K562 (cell line): ENCODE results near the gene AKAP3. TPM values are rescaled to one million over a fixed set of nuclear protein-coding genes. Genes with fewer than 3 reads are reported as not detected.

ENCODE experiments used
- ATAC-seq: fragments of 200-7000 bp; cut with Tn5 transposase; 3 replicates; pipeline ENCODE4 v1.9.1; 2020; ENCODE audit warnings: moderate library complexity
- BruUV-seq: library from RNA; stranded (reverse); fragments of 400-500 nt; replicated peaks from 2 replicates; lab custom pipeline; 2021; lab: Mats Ljungman, UMichigan
- CTCF ChIA-PET: fragments of 300-600 bp; formaldehyde crosslinking; extraction: SDS; loops from one replicate; lab custom pipeline; 2021; ENCODE audit warnings: low intra/inter-chr PET ratio; lab: Yijun Ruan, JAX
- POLR2A ChIA-PET: fragments of 300-600, 350-650 bp; sonication (Branson Sonifier 250); formaldehyde crosslinking; extraction: SDS; loops from one replicate; lab custom pipeline; 2021; ENCODE audit warnings: antibody characterized with exemption, inconsistent platforms; lab: Yijun Ruan, JAX
- DNase-seq, 4 experiments: peaks; one replicate each; pipeline versions ENCODE4 v3.0.0 to v3.0.0-alpha.2; 2011 to 2018; ENCODE audit warnings: low spot score in 3 of 4, mixed read lengths in 3 of 4; ENCODE audit errors: extremely low read depth in 1 of 4
- FAIRE-seq: peaks from 2 replicates; lab custom pipeline; 2011; peaks lifted over from hg19 to GRCh38; lab: Jason Lieb, UNC
- H2AFZ ChIP-seq: 2 replicates; pipeline ENCODE4 v1.6.0; 2011; ENCODE audit warnings: low read depth, low read length, control low read depth, inconsistent platforms
- H3K27ac ChIP-seq: fragments of 200-600 bp; 3 replicates; pipeline ENCODE4 v1.8.0; 2011; ENCODE audit warnings: low read depth, mild to moderate bottlenecking, control low read depth, inconsistent platforms, low read length, moderate library complexity, mixed read lengths; ENCODE audit errors: extremely low read depth
- H3K27me3 ChIP-seq, 2 experiments: fragments of 300-600 bp in 1 of 2; 2 replicates in 1 of 2; 3 replicates in 1 of 2; pipeline versions ENCODE4 v1.6.0 to v1.8.0; 2011; ENCODE audit warnings: inconsistent platforms in 2 of 2, low read length in 2 of 2, mild to moderate bottlenecking in 1 of 2, mixed read lengths in 1 of 2, moderate library complexity in 1 of 2; ENCODE audit not compliant: control insufficient read depth in 2 of 2, insufficient read depth in 2 of 2
- H3K36me3 ChIP-seq: fragments of 300-600 bp; 3 replicates; pipeline ENCODE4 v1.8.0; 2011; ENCODE audit warnings: mild to moderate bottlenecking, low read length, inconsistent platforms; ENCODE audit not compliant: control insufficient read depth, insufficient read depth
- H3K4me1 ChIP-seq, 2 experiments: fragments of 200-600 bp in 1 of 2; replicated peaks in 1 of 2; 2 replicates in 1 of 2; 3 replicates in 1 of 2; pipeline versions ENCODE4 v1.5.1 to v1.8.0; 2011; ENCODE audit warnings: inconsistent platforms in 2 of 2, low read length in 2 of 2, mild to moderate bottlenecking in 1 of 2, mixed read lengths in 1 of 2, moderate library complexity in 1 of 2; ENCODE audit not compliant: control insufficient read depth in 2 of 2, insufficient read depth in 2 of 2
- H3K4me2 ChIP-seq: 2 replicates; pipeline ENCODE4 v1.6.1; 2011; ENCODE audit warnings: low read length, control low read depth, inconsistent platforms, mixed read lengths; ENCODE audit not compliant: insufficient read depth
- H3K4me3 ChIP-seq: fragments of 200-600 bp; sonication (generic), shearing (Covaris generic); 2 replicates; pipeline ENCODE4 v1.5.1; 2016; ENCODE audit warnings: control low read depth, inconsistent platforms
- H3K79me2 ChIP-seq: fragments of 200-600 bp; 3 replicates; pipeline ENCODE4 v1.8.0; 2011; ENCODE audit warnings: low read length, inconsistent platforms; ENCODE audit not compliant: control insufficient read depth, insufficient read depth
- H3K9ac ChIP-seq, 2 experiments: 2 replicates each; pipeline versions ENCODE4 v1.6.0 to v1.6.1; 2011; ENCODE audit warnings: low read depth in 2 of 2, low read length in 2 of 2, control low read depth in 1 of 2, inconsistent platforms in 1 of 2, mild to moderate bottlenecking in 1 of 2, mixed read lengths in 1 of 2; ENCODE audit not compliant: insufficient read depth in 1 of 2
- H3K9me1 ChIP-seq: one replicate; pipeline ENCODE4 v1.6.0; 2011; ENCODE audit warnings: inconsistent platforms, mild to moderate bottlenecking, low read length, moderate library complexity; ENCODE audit not compliant: control insufficient read depth, insufficient read depth
- H3K9me3 ChIP-seq: replicated peaks from 2 replicates; pipeline ENCODE4 v1.5.1; 2011; ENCODE audit warnings: low read depth, low read length, inconsistent platforms; ENCODE audit not compliant: control insufficient read depth, insufficient read depth
- H4K20me1 ChIP-seq: replicated peaks from 2 replicates; pipeline ENCODE4 v1.6.1; 2011; ENCODE audit warnings: low read length, inconsistent platforms, mixed read lengths; ENCODE audit not compliant: control insufficient read depth, insufficient read depth
- ARID4B ChIP-seq: sonication (generic); formaldehyde crosslinking; IDR thresholded peaks from 2 replicates; pipeline ENCODE4 v1.8.0; 2022; ENCODE audit warnings: mild to moderate bottlenecking, missing genetic modification reagents
- CEBPG ChIP-seq, 3 experiments: fragments of 200-800 bp in 1 of 3; sonication (Bioruptor generic) in 1 of 3; sonication (generic) in 1 of 3; formaldehyde crosslinking in 1 of 3; IDR thresholded peaks in 2 of 3; conservative IDR thresholded peaks in 1 of 3; 2 replicates each; pipeline versions ENCODE4 v1.6.1 to v1.8.0; 2016 to 2022; ENCODE audit warnings: missing compliant biosample characterization in 2 of 3, missing genetic modification characterization in 2 of 3, mild to moderate bottlenecking in 1 of 3, missing genetic modification reagents in 1 of 3
- CREB3 ChIP-seq: fragments of 450-650 bp; conservative IDR thresholded peaks from 2 replicates; pipeline ENCODE4 v1.6.1; 2016; ENCODE audit warnings: missing genetic modification characterization, low read depth, mild to moderate bottlenecking, missing compliant biosample characterization, moderate library complexity
- HINFP ChIP-seq: fragments of 450-650 bp; conservative IDR thresholded peaks from 2 replicates; pipeline ENCODE4 v1.6.1; 2016; ENCODE audit warnings: missing genetic modification characterization, low read depth, mild to moderate bottlenecking, control low read depth, missing compliant biosample characterization
- MBD1 ChIP-seq: fragments of 250-450 bp; sonication (Bioruptor Pico); IDR thresholded peaks from 2 replicates; pipeline ENCODE4 v1.8.0; 2022; ENCODE audit warnings: inconsistent platforms
- SETDB1 ChIP-seq: IDR thresholded peaks from one replicate; pipeline ENCODE4 v1.6.1; 2012; ENCODE audit warnings: low read length, control low read depth, inconsistent platforms
- ZNF23 ChIP-seq: fragments of 250-450 bp; sonication (Bioruptor Pico); IDR thresholded peaks from 2 replicates; pipeline ENCODE4 v1.4.0; 2020; ENCODE audit warnings: mild to moderate bottlenecking
- ZNF696 ChIP-seq: fragments of 250-450 bp; sonication (Bioruptor Pico); conservative IDR thresholded peaks from 2 replicates; pipeline ENCODE4 v1.4.0; 2020; ENCODE audit warnings: mild to moderate bottlenecking, moderate library complexity
- WGBS: fragments of 100-300 bp; shearing (Covaris generic); methylation state at CpG from one replicate; pipeline ENCODE4 v1.1.6; 2016; ENCODE audit warnings: low coverage, mixed read lengths; ENCODE audit not compliant: insufficient coverage; ENCODE audit errors: missing lambda C conversion rate; 5-methylcytosine and 5-hydroxymethylcytosine counted together
- in situ Hi-C: fragments of 300-500 bp; cut with MboI; formaldehyde crosslinking; loops from 4 replicates; pipeline ENCODE4 v1.15.0; 2018; ENCODE audit warnings: inconsistent platforms, mixed read lengths
- intact Hi-C: fragments of 100-400 bp; cut with micrococcal nuclease; formaldehyde crosslinking; loops from 2 replicates; pipeline ENCODE4 v1.14.2; 2022
- polyA plus RNA-seq, 8 experiments: library from polyadenylated mRNA; depleted of rRNA in 4 of 8; stranded (reverse) in 5 of 8; unstranded in 3 of 8; fragments of >200 nt; fragmentation: Nextera tagmentation in 2 of 8; fragmentation: Illumina TruSeq in 1 of 8; extraction: Ambion mirVana in 2 of 8; extraction: Trizol in 1 of 8; gene quantifications; 2 replicates each; pipeline versions ENCODE4 v1.2.1 to v1.2.3, GENCODE V29; 2011 to 2014; ENCODE audit warnings: inconsistent platforms in 1 of 8, missing spikeins in 1 of 8
- total RNA-seq, 7 experiments: library from RNA; depleted of rRNA in 6 of 7; stranded (reverse); fragments of >200 nt in 6 of 7; fragmentation: Illumina TruSeq in 2 of 7; extraction: Trizol in 2 of 7; gene quantifications; 2 replicates each; pipeline versions ENCODE4 v1.2.1 to v1.2.3, GENCODE V29; 2011 to 2021; ENCODE audit warnings: low replicate concordance in 1 of 7

The AKAP3 gene
- total and polyA plus RNA-seq, 9 of the 15 experiments (the other 6 are each of a cell fraction or from before 2014, with no cell fraction given) = 0.17 to 2.8 (median 0.43) TPM

- in situ Hi-C loops = no loop called here
- no peak for FAIRE-seq
- CTCF ChIA-PET = no interaction called here
- no peak for TF ChIP-seq ARID4B (CRISPR knock-in tag)
- no peak for TF ChIP-seq CREB3 (tag)
- no peak for TF ChIP-seq HINFP (tag)
- no peak for TF ChIP-seq CEBPG (CRISPR knock-in tag; IDR thresholded peaks at IDR 0.05)
- TF ChIP-seq CEBPG (tag; conservative IDR thresholded peaks at IDR 0.05 in 1 of 2, IDR thresholded peaks at IDR 0.05 in 1 of 2) = no peak
- TF ChIP-seq MBD1 (CRISPR knock-in tag) = no peak
- TF ChIP-seq ZNF23 (CRISPR knock-in tag) = no peak
- no peak for TF ChIP-seq SETDB1
- no peak for TF ChIP-seq ZNF696
Measured at GRCh38 chr12:4609071-4609470, 39.8 kb downstream of the AKAP3 start.

More at GRCh38 chr12:4609071-4609470, 39.8 kb downstream of the AKAP3 start:
- Histone ChIP-seq H3K9ac (no peak overlapping the region), H3K27ac (no peak overlapping the region), H3K4me3 (no peak overlapping the region), H3K79me2 (no peaks in the 10 kb centered on the region), H3K4me2 (no peak overlapping the region), H4K20me1 (no peaks in the 10 kb centered on the region), H3K27me3 (no peaks in the 10 kb centered on the region), H3K9me3 (no peaks in the 10 kb centered on the region), H2AFZ (no peak overlapping the region), H3K36me3 (peaks cover 4% of the 10 kb centered on the region; the same call in 1 of the 3 replicates), H3K4me1 (peaks cover 0 to 4% of the 10 kb centered on the region in 2 experiments; a peak in 2 of 5 replicates), H3K9me1 (no peaks in the 10 kb centered on the region)
- WGBS = 59% methylated on average over 9 of the region's 9 CpGs
- DNase-seq = no peak
- intact Hi-C loops = no loop called here
- POLR2A ChIA-PET = no interaction called here
- no peak for ATAC-seq
- no TSS peak for BruUV-seq
